Kidney (tissue), 14 donors: Measurements from ENCODE around the gene CALCOCO1. TPM values are rescaled to one million over a fixed set of nuclear protein-coding genes. Genes with fewer than 3 reads are reported as not detected.

Experiments used
- DNase-seq, 5 donors: peaks; one replicate each; pipeline ENCODE4 v3.0.0-alpha.2; 2013 to 2020
- FAIRE-seq: peaks from 2 replicates; lab custom pipeline; 2012; peaks lifted over from hg19 to GRCh38; lab: Jason Lieb, UNC
- H3K27ac ChIP-seq, 2 donors: one replicate each; pipeline ENCODE4 v1.7.0; 2013; ENCODE audit warnings: low read depth in 2 of 2, low read length in 2 of 2, inconsistent platforms in 1 of 2
- H3K27me3 ChIP-seq: one replicate; pipeline ENCODE4 v1.7.1; 2013; ENCODE audit warnings: low read length, inconsistent platforms; ENCODE audit not compliant: control insufficient read depth, insufficient read depth
- H3K36me3 ChIP-seq, 3 donors: one replicate each; pipeline versions ENCODE4 v1.7.0 to v1.7.1; 2013; ENCODE audit warnings: low read length in 3 of 3, control low read depth in 1 of 3, inconsistent platforms in 1 of 3; ENCODE audit not compliant: insufficient read depth in 3 of 3, control insufficient read depth in 2 of 3
- H3K4me1 ChIP-seq, 3 donors: one replicate each; pipeline versions ENCODE4 v1.7.0 to v1.7.1; 2013; ENCODE audit warnings: low read length in 3 of 3, inconsistent platforms in 1 of 3, low read depth in 1 of 3; ENCODE audit not compliant: control insufficient read depth in 2 of 3, insufficient read depth in 2 of 3
- H3K4me3 ChIP-seq, 3 donors: one replicate each; pipeline versions ENCODE4 v1.7.0 to v1.8.1; 2013; ENCODE audit warnings: low read length in 3 of 3, control low read depth in 1 of 3, inconsistent platforms in 1 of 3
- H3K9ac ChIP-seq, 3 donors: one replicate each; pipeline versions ENCODE4 v1.7.0 to v1.7.1; 2013; ENCODE audit warnings: low read length in 3 of 3, control low read depth in 1 of 3, inconsistent platforms in 1 of 3
- H3K9me3 ChIP-seq, 3 donors: one replicate each; pipeline versions ENCODE4 v1.7.0 to v1.7.1; 2013; ENCODE audit warnings: low read length in 3 of 3, control low read depth in 1 of 3, inconsistent platforms in 1 of 3; ENCODE audit not compliant: control insufficient read depth in 2 of 3, insufficient read depth in 1 of 3
- CTCF ChIP-seq: IDR thresholded peaks from 3 replicates; pipeline ENCODE4 v1.5.1; 2012; ENCODE audit warnings: mild to moderate bottlenecking, moderate library complexity, borderline replicate concordance; ENCODE audit not compliant: insufficient read depth; ENCODE audit errors: extremely low read depth
- intact Hi-C: fragments of 100-400 bp; cut with DNase I; formaldehyde crosslinking; loops from one replicate; pipeline ENCODE4 v1.11.1; 2022
- polyA plus RNA-seq: library from polyadenylated mRNA; stranded (reverse); fragments of 350-450 nt; fragmentation: Illumina TruSeq; extraction: RNeasy Lipid Tissue Mini Kit (QIAGEN cat#74804); gene quantifications from one replicate; pipeline ENCODE4 v1.2.3, GENCODE V29; 2014; ENCODE audit warnings: low read depth, low replicate concordance; ENCODE audit not compliant: insufficient read depth
- total RNA-seq: library from RNA; stranded (reverse); fragmentation: NEBNext Ultra II Directional; extraction: Animal tissue kit (Norgen Biotek cat#: 25700); gene quantifications from one replicate; pipeline ENCODE4 v1.2.1, GENCODE V29; 2021
- donor health status: control.
- donor health status: control.
- donor health status: control.
- donor health status: control.
- donor health status: control.
- donor health status: DM: yes; HTN: yes; CAD: no.
- donor health status: Normal renal cell carcinoma (clear cell type).

CALCOCO1 gene
- total and polyA plus RNA-seq, 2 donors from 2014 or later = 82.2 to 109 TPM

DNA sequence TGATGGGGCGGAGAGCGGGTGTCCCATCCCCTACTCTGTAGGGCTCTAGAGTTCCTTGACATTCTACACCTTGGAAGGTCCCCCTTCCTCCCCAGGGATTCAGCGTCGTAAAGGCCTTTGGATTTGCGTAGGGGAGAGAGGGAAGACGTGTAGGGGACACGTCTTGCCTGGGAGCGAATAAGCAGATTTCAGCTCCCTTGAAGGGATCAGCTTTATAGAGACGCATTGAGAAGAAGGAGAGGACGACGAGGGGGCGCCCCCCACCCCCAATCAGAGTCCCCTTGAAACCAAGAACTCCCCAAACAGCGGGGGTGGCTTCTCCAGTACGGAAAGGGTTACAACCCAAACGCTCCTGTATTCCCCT is 324 bp downstream of the CALCOCO1 start:
- FAIRE-seq = no peak
- Histone ChIP-seq H3K36me3 (peaks cover 7 to 24% (median 16%) of the 10 kb centered on the region in 3 donors), H3K4me3 (peak overlapping the region; percentile 96 to 98 (median 98)), H3K9me3 (no peaks in the 10 kb centered on the region), H3K27ac (peak overlapping the region; percentile 26 to 35), H3K9ac (peak overlapping the region; percentile 77 to 98 (median 94)), H3K27me3 (no peaks in the 10 kb centered on the region), H3K4me1 (peaks cover 4 to 10% (median 4%) of the 10 kb centered on the region in 3 donors)
- TF ChIP-seq CTCF = no peak
- peak in 2 of 5 donors; percentile 59 to 73 for DNase-seq
- intact Hi-C loops = no loop called here

DNA sequence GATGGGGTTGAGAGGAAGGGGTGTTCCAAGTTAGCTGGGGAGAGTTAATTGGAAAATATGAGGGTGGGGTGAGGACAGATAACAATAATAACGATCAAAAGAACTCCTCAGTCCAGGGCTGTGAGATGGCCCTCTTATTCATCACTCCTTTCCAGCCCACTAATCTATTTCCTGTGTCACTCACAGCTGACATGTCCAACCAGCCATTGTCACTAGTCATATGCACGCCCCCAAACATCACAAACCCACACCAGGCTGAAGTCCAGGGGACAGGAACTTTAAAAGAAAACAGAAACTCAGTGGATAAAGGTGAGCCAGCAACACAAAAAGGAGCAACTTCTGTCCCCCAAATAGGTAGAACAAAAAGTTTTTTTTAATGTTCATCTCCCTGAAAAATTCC is 911 bp downstream of the CALCOCO1 start:
- no peak for TF ChIP-seq CTCF
- intact Hi-C loops = no loop called here
- peak overlapping the region; percentile 96 to 98 (median 98) for H3K4me3 ChIP-seq
- H3K9me3 ChIP-seq = no peaks in the 10 kb centered on the region
- no peak overlapping the region for H3K27ac ChIP-seq
- no peak for DNase-seq
- no peak for FAIRE-seq
- H3K27me3 ChIP-seq = no peaks in the 10 kb centered on the region
- H3K4me1 ChIP-seq = peaks cover 4 to 10% (median 4%) of the 10 kb centered on the region in 3 donors
- peaks cover 7 to 29% (median 22%) of the 10 kb centered on the region in 3 donors for H3K36me3 ChIP-seq
- H3K9ac ChIP-seq = peak overlapping the region in 2 of 3 donors; percentile 94 to 98

GRCh38 chr12:53725824-53726223 is 1.4 kb downstream of the CALCOCO1 start:
- intact Hi-C loops = no loop called here
- H3K27me3 ChIP-seq = no peaks in the 10 kb centered on the region
- H3K9me3 ChIP-seq = no peaks in the 10 kb centered on the region
- no peak for FAIRE-seq
- peak overlapping the region in 2 of 3 donors; percentile 96 to 98 for H3K4me3 ChIP-seq
- no peak overlapping the region for H3K27ac ChIP-seq
- H3K4me1 ChIP-seq = peaks cover 4 to 10% (median 4%) of the 10 kb centered on the region in 3 donors
- no peak for DNase-seq
- H3K9ac ChIP-seq = peak overlapping the region in 1 of 3 donors; percentile 94
- H3K36me3 ChIP-seq = peaks cover 7 to 35% (median 27%) of the 10 kb centered on the region in 3 donors
- TF ChIP-seq CTCF = no peak
